Cardiac muscle cell (in vitro differentiated cells and primary cell): ENCODE data around the gene CPA1. TPM values are rescaled to one million over a fixed set of nuclear protein-coding genes. Genes with fewer than 3 reads are reported as not detected.

Experiments
- DNase-seq, 2 donors: peaks; one replicate each; pipeline versions ENCODE4 v3.0.0 to v3.0.0-alpha.2; 2010 to 2017; ENCODE audit warnings: low read depth in 1 of 2, low spot score in 1 of 2
- H3K27ac ChIP-seq: fragments of 200-600 bp; sonication (generic); 2 replicates; pipeline ENCODE4 v1.5.1; 2016
- H3K27me3 ChIP-seq: fragments of 200-600 bp; sonication (generic); 2 replicates; pipeline ENCODE4 v1.6.0; 2016; ENCODE audit warnings: control low read depth
- H3K36me3 ChIP-seq: fragments of 200-600 bp; sonication (generic); 2 replicates; pipeline ENCODE4 v1.5.1; 2016; ENCODE audit warnings: control low read depth
- H3K4me1 ChIP-seq: fragments of 200-600 bp; sonication (generic); 2 replicates; pipeline ENCODE4 v1.8.1; 2017; ENCODE audit warnings: low read depth, mild to moderate bottlenecking, mixed run types
- H3K4me3 ChIP-seq: fragments of 200-600 bp; sonication (generic); 2 replicates; pipeline ENCODE4 v1.5.1; 2016; ENCODE audit warnings: mild to moderate bottlenecking
- H3K9me3 ChIP-seq: fragments of 200-600 bp; sonication (generic); 2 replicates; pipeline ENCODE4 v1.5.1; 2017; ENCODE audit warnings: low read depth, mild to moderate bottlenecking, control low read depth
- polyA plus RNA-seq: library from polyadenylated mRNA; unstranded; fragments of >200 nt; fragmentation: Nextera tagmentation; extraction: Ambion mirVana; gene quantifications from 2 replicates; pipeline ENCODE4 v1.2.1, GENCODE V29; 2016
- total RNA-seq: library from RNA; depleted of rRNA; stranded (reverse); fragments of >200 nt; gene quantifications from 2 replicates; pipeline ENCODE4 v1.2.3, GENCODE V29; 2016
- TF ChIP-seq, protein P1 (sequence below): IDR thresholded peaks from 2 replicates; pipeline ENCODE4 v1.5.1; 2012; ENCODE audit warnings: low read depth, mild to moderate bottlenecking, low read length

Gene CPA1
- total and polyA plus RNA-seq, 2 experiments from 2014 or later: 3.5 to 4.3 TPM

GRCh38 chr7:130363026-130363847 is 17.1 kb upstream of the CPA1 start:
- Histone ChIP-seq H3K4me1 (peaks cover 12% of the 10 kb centered on the region), H3K27me3 (no peaks in the 10 kb centered on the region), H3K27ac (no peak overlapping the region), H3K9me3 (no peaks in the 10 kb centered on the region), H3K36me3 (no peaks in the 10 kb centered on the region), H3K4me3 (no peak overlapping the region)
- TF ChIP-seq, protein P1, sequence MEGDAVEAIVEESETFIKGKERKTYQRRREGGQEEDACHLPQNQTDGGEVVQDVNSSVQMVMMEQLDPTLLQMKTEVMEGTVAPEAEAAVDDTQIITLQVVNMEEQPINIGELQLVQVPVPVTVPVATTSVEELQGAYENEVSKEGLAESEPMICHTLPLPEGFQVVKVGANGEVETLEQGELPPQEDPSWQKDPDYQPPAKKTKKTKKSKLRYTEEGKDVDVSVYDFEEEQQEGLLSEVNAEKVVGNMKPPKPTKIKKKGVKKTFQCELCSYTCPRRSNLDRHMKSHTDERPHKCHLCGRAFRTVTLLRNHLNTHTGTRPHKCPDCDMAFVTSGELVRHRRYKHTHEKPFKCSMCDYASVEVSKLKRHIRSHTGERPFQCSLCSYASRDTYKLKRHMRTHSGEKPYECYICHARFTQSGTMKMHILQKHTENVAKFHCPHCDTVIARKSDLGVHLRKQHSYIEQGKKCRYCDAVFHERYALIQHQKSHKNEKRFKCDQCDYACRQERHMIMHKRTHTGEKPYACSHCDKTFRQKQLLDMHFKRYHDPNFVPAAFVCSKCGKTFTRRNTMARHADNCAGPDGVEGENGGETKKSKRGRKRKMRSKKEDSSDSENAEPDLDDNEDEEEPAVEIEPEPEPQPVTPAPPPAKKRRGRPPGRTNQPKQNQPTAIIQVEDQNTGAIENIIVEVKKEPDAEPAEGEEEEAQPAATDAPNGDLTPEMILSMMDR: no peak
- peak in 1 of 2 donors; percentile 86 for DNase-seq

GRCh38 chr7:130364451-130364850 is 15.8 kb upstream of the CPA1 start:
- no peak overlapping the region for H3K4me3 ChIP-seq
- H3K27ac ChIP-seq: no peak overlapping the region
- H3K4me1 ChIP-seq: peaks cover 20% of the 10 kb centered on the region
- H3K9me3 ChIP-seq: no peaks in the 10 kb centered on the region
- H3K36me3 ChIP-seq: no peaks in the 10 kb centered on the region
- H3K27me3 ChIP-seq: no peaks in the 10 kb centered on the region
- DNase-seq: no peak
- TF ChIP-seq, protein P1: no peak

DNA sequence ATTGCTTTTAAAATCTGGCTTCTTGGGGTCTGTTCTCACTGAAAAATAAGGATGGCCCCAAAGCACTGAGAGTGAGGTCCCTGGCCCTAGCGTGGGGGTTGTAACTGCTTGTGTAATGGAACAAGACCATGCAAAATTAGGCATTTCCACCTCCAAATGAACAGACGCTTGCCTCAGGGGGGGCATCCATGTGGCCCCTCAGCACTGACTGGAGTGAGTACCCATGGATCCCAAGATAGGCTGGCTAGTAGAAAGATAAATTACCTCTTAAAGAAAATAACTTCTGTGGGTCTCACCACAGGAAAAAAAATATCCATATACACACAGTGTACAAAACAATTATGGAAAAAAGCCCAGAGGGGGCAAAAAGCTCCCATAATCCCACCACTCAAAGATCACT is 15.2 kb upstream of the CPA1 start:
- Histone ChIP-seq H3K9me3 (no peaks in the 10 kb centered on the region), H3K27ac (no peak overlapping the region), H3K4me1 (peaks cover 23% of the 10 kb centered on the region), H3K36me3 (no peaks in the 10 kb centered on the region), H3K27me3 (no peaks in the 10 kb centered on the region), H3K4me3 (no peak overlapping the region)
- no peak for DNase-seq
- TF ChIP-seq, protein P1: no peak

DNA sequence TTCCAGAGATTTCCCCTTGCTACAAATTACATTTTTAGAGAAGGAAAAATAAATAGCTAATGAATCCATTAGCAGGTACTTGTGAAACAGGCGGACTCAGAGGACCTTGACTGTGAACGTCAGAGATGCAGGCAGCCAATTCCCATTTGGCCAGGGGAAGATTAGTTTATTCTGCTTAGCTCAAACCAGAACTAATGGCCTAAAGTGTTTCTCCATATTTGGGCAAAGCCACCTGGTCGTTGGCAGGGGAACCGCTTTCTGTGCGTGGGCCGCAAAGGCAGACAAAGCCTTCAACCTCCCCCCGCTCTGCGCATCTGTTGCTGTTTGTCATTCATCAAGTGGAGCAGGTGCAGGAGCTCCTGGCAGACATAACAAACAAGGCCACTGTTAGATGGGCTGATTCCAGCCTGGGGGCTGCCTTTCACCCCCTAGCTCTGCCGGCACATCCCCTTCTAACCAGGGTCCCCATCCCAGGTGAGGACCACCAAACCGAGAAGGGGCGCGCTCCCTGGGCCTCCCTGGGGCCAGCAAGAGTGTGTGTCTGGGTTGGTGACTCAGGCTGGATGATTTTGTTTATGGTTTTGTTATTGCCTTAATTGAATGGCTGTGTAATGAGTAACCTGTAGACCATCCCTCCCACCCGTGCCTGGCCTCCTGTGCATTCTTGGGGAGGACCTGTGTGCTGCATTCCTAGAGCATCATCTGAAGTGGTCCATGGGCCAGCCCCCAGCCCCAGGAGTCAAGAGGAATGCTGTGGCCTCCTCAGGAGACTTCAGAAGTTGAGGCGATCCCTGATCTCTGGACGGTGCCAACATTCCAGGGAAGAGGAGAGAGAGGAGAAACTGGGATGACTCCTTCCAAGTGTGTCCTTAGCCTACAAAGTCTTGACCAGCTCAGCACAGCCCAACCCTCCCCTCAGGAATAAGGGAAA is 14.5 kb upstream of the CPA1 start:
- H3K4me3 ChIP-seq: no peak overlapping the region
- H3K27me3 ChIP-seq: no peaks in the 10 kb centered on the region
- H3K36me3 ChIP-seq: no peaks in the 10 kb centered on the region
- TF ChIP-seq, protein P1: no peak
- no peaks in the 10 kb centered on the region for H3K9me3 ChIP-seq
- peaks cover 23% of the 10 kb centered on the region for H3K4me1 ChIP-seq
- DNase-seq: peak in 1 of 2 donors; percentile 57
- H3K27ac ChIP-seq: no peak overlapping the region

DNA sequence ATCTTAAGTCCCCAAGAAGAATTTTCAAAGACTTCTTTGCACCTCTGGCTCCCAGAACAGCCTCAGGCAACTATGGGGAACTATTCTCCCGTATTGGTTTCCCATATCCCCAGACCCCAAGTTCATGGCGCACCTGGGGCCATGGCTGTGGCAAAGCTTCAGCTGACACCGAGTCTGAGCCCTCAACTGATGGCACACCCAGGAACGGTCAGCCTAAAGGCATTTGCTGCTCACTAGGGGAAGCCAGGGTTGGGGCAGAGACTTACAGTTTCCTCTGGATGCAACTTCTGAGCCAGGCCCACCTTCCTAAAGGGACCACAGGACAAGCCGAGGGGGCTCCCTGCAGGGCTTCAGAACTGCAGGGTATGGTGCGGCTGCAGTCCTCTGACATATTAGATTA is 13.7 kb upstream of the CPA1 start:
- Histone ChIP-seq H3K4me1 (peaks cover 23% of the 10 kb centered on the region), H3K27ac (no peak overlapping the region), H3K4me3 (no peak overlapping the region), H3K9me3 (no peaks in the 10 kb centered on the region), H3K36me3 (no peaks in the 10 kb centered on the region), H3K27me3 (no peaks in the 10 kb centered on the region)
- TF ChIP-seq, protein P1: no peak
- no peak for DNase-seq
